Measurements from ENCODE around the gene CHST14.

CHST14 gene

GRCh38 chr15:40489274-40490175, 18.7 kb downstream of the CHST14 start:
- DNase-seq (ENCODE audit: low spot score): no peak

- peak; percentile 83 for DNase-seq (ENCODE audit: low spot score)
These were observed 22.5 kb downstream of the CHST14 start for GRCh38 chr15:40493089-40493840.

GRCh38 chr15:40495516-40495915, 24.7 kb downstream of the CHST14 start:
- DNase-seq (ENCODE audit: low spot score): no peak

GRCh38 chr15:40498418-40498817, 27.6 kb downstream of the CHST14 start:
- no peak for DNase-seq (ENCODE audit: low spot score)

GRCh38 chr15:40498891-40499290, 28.1 kb downstream of the CHST14 start:
- no peak for DNase-seq (ENCODE audit: low spot score)

- DNase-seq (ENCODE audit: low spot score): no peak
These were observed 29.1 kb downstream of the CHST14 start for GRCh38 chr15:40499931-40500330.

- DNase-seq (ENCODE audit: low spot score): no peak
These were observed 30.0 kb downstream of the CHST14 start for GRCh38 chr15:40500568-40501330.

GRCh38 chr15:40501487-40501886, 30.7 kb downstream of the CHST14 start:
- no peak for DNase-seq (ENCODE audit: low spot score)

- DNase-seq (ENCODE audit: low spot score): peak; percentile 53
These were observed 36.3 kb downstream of the CHST14 start for GRCh38 chr15:40506964-40507571.

- DNase-seq (ENCODE audit: low spot score): no peak
These were observed 37.4 kb downstream of the CHST14 start for GRCh38 chr15:40508216-40508615.

GRCh38 chr15:40510201-40510600, 39.4 kb downstream of the CHST14 start:
- DNase-seq (ENCODE audit: low spot score): no peak

GRCh38 chr15:40511093-40511471, 40.3 kb downstream of the CHST14 start:
- DNase-seq (ENCODE audit: low spot score): no peak

GRCh38 chr15:40511472-40512133, 40.8 kb downstream of the CHST14 start:
- no peak for DNase-seq (ENCODE audit: low spot score)

- no peak for DNase-seq (ENCODE audit: low spot score)
These were observed 41.7 kb downstream of the CHST14 start for GRCh38 chr15:40512440-40512839.

- no peak for DNase-seq (ENCODE audit: low spot score)
These were observed 42.8 kb downstream of the CHST14 start for GRCh38 chr15:40513609-40514008.

GRCh38 chr15:40516322-40516721, 45.5 kb downstream of the CHST14 start:
- DNase-seq (ENCODE audit: low spot score): no peak
